Measurements from ENCODE around the gene PITPNB.

PITPNB gene

DNA sequence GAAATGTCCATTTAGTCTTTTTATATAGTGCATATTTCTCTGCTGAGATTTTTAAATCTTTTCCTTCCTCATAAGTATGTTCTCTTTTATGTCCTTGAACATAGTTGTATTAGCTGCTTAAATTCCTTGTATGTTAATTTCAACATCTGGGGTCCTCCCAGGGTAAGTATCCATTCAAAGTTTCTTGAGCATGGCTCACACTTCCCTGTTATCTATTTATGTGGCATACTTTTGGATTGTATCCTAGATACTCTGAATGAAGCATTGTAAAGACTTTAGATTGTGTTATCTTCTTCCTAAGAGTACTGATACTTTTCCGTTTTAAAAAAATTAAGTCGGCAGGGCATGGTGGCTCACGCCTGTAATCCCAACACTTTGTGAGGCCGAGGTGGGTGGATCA, 28.4 kb upstream of the PITPNB start:
- H3K9me3 ChIP-seq (ENCODE audit: control insufficient read depth in 1 of 2, low read length in 2 of 2) = no peaks in the 10 kb centered on the region

GRCh38 chr22:27941143-27941542, 22.1 kb upstream of the PITPNB start:
- Histone ChIP-seq H3K4me1 (ENCODE audit: control insufficient read depth in 1 of 2, insufficient read depth in 2 of 2, low read length in 2 of 2) (no peaks in the 10 kb centered on the region), H3K27me3 (ENCODE audit: low read depth, low read length) (no peaks in the 10 kb centered on the region), H3K4me3 (ENCODE audit: low read depth in 1 of 2, low read length in 2 of 2) (no peak overlapping the region), H3K27ac (ENCODE audit: low read length) (no peak overlapping the region), H3K36me3 (ENCODE audit: control insufficient read depth in 1 of 2, insufficient read depth in 2 of 2, low read length in 2 of 2) (peaks cover 0 to 3% of the 10 kb centered on the region in 2 donors), H3K9me3 (ENCODE audit: control insufficient read depth in 1 of 2, low read length in 2 of 2) (no peaks in the 10 kb centered on the region)

More for the DNA sequence above, 28.4 kb upstream of the PITPNB start:
- H3K4me1 ChIP-seq (ENCODE audit: control insufficient read depth in 1 of 2, insufficient read depth in 2 of 2, low read length in 2 of 2) = no peaks in the 10 kb centered on the region
- H3K4me3 ChIP-seq (ENCODE audit: low read depth in 1 of 2, low read length in 2 of 2) = no peak overlapping the region
- H3K27ac ChIP-seq (ENCODE audit: low read length) = no peak overlapping the region
- H3K36me3 ChIP-seq (ENCODE audit: control insufficient read depth in 1 of 2, insufficient read depth in 2 of 2, low read length in 2 of 2) = peaks cover 0 to 4% of the 10 kb centered on the region in 2 donors
- no peaks in the 10 kb centered on the region for H3K27me3 ChIP-seq (ENCODE audit: low read depth, low read length)

- Histone ChIP-seq H3K27ac (ENCODE audit: low read length) (no peak overlapping the region), H3K36me3 (ENCODE audit: control insufficient read depth in 1 of 2, insufficient read depth in 2 of 2, low read length in 2 of 2) (peaks cover 0 to 3% of the 10 kb centered on the region in 2 donors), H3K9me3 (ENCODE audit: control insufficient read depth in 1 of 2, low read length in 2 of 2) (no peaks in the 10 kb centered on the region), H3K4me3 (ENCODE audit: low read depth in 1 of 2, low read length in 2 of 2) (no peak overlapping the region), H3K27me3 (ENCODE audit: low read depth, low read length) (no peaks in the 10 kb centered on the region), H3K4me1 (ENCODE audit: control insufficient read depth in 1 of 2, insufficient read depth in 2 of 2, low read length in 2 of 2) (no peaks in the 10 kb centered on the region)
Measured at GRCh38 chr22:27937453-27937852, 18.4 kb upstream of the PITPNB start.

- no peak overlapping the region for H3K4me3 ChIP-seq (ENCODE audit: low read depth in 1 of 2, low read length in 2 of 2)
- no peaks in the 10 kb centered on the region for H3K27me3 ChIP-seq (ENCODE audit: low read depth, low read length)
- H3K36me3 ChIP-seq (ENCODE audit: control insufficient read depth in 1 of 2, insufficient read depth in 2 of 2, low read length in 2 of 2) = no peaks in the 10 kb centered on the region
Measured at GRCh38 chr22:27935897-27936296, 16.8 kb upstream of the PITPNB start.

DNA sequence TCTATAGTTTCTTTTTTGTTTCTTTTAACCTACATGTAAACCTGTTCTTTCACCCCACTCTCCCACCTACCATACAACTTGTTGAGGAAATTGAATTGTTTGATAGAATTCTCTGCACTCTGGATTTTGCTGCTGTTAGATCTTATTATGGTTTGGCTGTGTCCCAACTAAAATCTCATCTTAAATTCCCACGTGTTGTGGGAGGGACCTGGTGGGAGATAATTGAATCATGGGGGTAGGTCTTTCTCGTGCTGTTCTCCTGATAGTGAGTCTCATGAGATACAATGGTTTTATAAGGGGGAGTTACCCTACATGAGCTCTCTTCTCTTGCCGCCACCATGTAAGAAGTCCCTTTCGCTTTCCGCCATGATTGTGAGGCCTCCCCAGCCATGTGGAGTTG, 15.0 kb upstream of the PITPNB start:
- no peak overlapping the region for H3K27ac ChIP-seq (ENCODE audit: low read length)
- H3K4me3 ChIP-seq (ENCODE audit: low read depth in 1 of 2, low read length in 2 of 2) = no peak overlapping the region
- H3K36me3 ChIP-seq (ENCODE audit: control insufficient read depth in 1 of 2, insufficient read depth in 2 of 2, low read length in 2 of 2) = no peaks in the 10 kb centered on the region
- H3K4me1 ChIP-seq (ENCODE audit: control insufficient read depth in 1 of 2, insufficient read depth in 2 of 2, low read length in 2 of 2) = no peaks in the 10 kb centered on the region
- no peaks in the 10 kb centered on the region for H3K27me3 ChIP-seq (ENCODE audit: low read depth, low read length)
- H3K9me3 ChIP-seq (ENCODE audit: control insufficient read depth in 1 of 2, low read length in 2 of 2) = no peaks in the 10 kb centered on the region

More at GRCh38 chr22:27935897-27936296, 16.8 kb upstream of the PITPNB start:
- Histone ChIP-seq H3K4me1 (ENCODE audit: control insufficient read depth in 1 of 2, insufficient read depth in 2 of 2, low read length in 2 of 2) (no peaks in the 10 kb centered on the region), H3K9me3 (ENCODE audit: control insufficient read depth in 1 of 2, low read length in 2 of 2) (no peaks in the 10 kb centered on the region), H3K27ac (ENCODE audit: low read length) (no peak overlapping the region)

DNA sequence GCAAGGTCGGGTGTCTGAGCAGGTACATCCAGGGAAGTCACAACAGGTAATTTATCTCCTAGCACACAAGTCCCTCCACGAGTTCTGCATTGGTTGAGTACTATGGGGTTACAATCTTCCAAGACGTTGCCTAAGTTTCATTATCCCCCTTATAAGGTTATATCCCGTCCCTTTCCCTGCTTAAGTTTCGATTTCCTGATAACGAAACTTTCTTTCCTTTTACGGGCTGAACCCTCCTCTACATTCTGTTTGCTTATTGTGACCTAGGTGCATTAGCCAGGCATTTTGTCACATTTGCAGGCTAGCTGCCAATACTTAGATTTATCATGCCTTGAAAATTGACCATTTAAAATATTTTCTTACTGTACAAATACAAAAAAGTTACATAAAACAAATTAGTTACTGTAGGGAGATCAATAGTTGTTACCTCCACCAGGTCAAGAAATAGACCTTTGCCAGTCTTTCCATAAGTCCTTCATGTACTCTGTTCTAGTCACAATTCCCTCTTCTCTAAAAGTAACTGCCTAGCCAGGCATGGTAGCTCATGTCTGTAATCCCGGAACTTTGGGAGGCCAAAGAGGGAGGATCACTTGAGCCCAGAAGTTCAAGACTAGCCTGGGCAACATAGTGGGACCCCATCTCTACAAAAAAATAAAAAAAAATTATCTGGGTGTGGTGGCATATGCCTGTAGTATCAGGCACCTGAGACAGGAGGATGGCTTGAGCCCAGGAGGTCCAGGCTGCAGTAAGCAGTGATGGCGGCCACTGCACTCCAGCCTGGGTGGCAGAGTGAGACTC, 14.3 kb upstream of the PITPNB start:
- Histone ChIP-seq H3K9me3 (ENCODE audit: control insufficient read depth in 1 of 2, low read length in 2 of 2) (no peaks in the 10 kb centered on the region), H3K36me3 (ENCODE audit: control insufficient read depth in 1 of 2, insufficient read depth in 2 of 2, low read length in 2 of 2) (no peaks in the 10 kb centered on the region), H3K4me3 (ENCODE audit: low read depth in 1 of 2, low read length in 2 of 2) (peak overlapping the region in 1 of 2 donors; percentile 0), H3K27me3 (ENCODE audit: low read depth, low read length) (no peaks in the 10 kb centered on the region), H3K4me1 (ENCODE audit: control insufficient read depth in 1 of 2, insufficient read depth in 2 of 2, low read length in 2 of 2) (no peaks in the 10 kb centered on the region), H3K27ac (ENCODE audit: low read length) (no peak overlapping the region)

GRCh38 chr22:27930331-27931060, 11.4 kb upstream of the PITPNB start:
- no peak overlapping the region for H3K4me3 ChIP-seq (ENCODE audit: low read depth in 1 of 2, low read length in 2 of 2)
- H3K36me3 ChIP-seq (ENCODE audit: control insufficient read depth in 1 of 2, insufficient read depth in 2 of 2, low read length in 2 of 2) = no peaks in the 10 kb centered on the region
- H3K4me1 ChIP-seq (ENCODE audit: control insufficient read depth in 1 of 2, insufficient read depth in 2 of 2, low read length in 2 of 2) = no peaks in the 10 kb centered on the region
- H3K27ac ChIP-seq (ENCODE audit: low read length) = no peak overlapping the region
- H3K27me3 ChIP-seq (ENCODE audit: low read depth, low read length) = no peaks in the 10 kb centered on the region
- no peaks in the 10 kb centered on the region for H3K9me3 ChIP-seq (ENCODE audit: control insufficient read depth in 1 of 2, low read length in 2 of 2)

DNA sequence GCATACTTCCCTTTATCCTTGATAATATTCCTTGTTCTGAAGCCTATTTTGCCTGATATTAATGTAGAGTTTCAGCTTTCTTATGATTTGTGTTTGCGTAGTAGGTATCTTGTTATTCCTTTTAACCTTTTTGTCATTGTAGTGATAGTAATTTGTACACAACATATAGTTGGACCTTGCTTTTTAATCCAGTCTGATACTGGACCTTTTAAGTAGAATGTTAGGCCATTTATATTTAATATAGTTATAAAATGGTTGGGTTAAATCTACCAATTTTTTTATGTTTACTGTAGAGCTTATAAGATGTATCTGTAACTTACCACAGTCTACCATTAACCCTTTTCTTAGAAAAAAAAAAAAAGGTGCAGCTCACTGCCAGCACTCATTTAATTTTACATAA, 8.6 kb upstream of the PITPNB start:
- H3K4me3 ChIP-seq (ENCODE audit: low read depth in 1 of 2, low read length in 2 of 2) = no peak overlapping the region
- H3K27ac ChIP-seq (ENCODE audit: low read length) = no peak overlapping the region
- no peaks in the 10 kb centered on the region for H3K4me1 ChIP-seq (ENCODE audit: control insufficient read depth in 1 of 2, insufficient read depth in 2 of 2, low read length in 2 of 2)
- H3K36me3 ChIP-seq (ENCODE audit: control insufficient read depth in 1 of 2, insufficient read depth in 2 of 2, low read length in 2 of 2) = no peaks in the 10 kb centered on the region
- H3K9me3 ChIP-seq (ENCODE audit: control insufficient read depth in 1 of 2, low read length in 2 of 2) = no peaks in the 10 kb centered on the region
- no peaks in the 10 kb centered on the region for H3K27me3 ChIP-seq (ENCODE audit: low read depth, low read length)

DNA sequence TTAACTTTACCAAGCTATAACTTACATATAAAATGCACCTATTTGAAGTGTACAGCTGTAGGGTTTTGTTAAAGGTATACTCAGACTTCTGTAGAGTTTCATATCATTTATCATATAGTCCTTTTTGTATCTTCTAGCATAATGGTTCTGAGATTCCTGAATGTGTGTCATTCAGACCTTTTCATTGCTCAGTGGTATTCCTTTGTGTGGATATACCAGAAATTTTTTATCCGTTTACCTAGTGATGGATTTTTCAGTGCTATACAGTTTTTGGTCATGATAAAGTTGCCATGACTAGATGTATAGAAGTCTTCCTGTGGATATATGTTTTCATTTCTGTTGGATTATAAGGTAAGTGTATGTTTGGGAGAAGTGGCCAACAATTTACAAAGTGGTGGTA, 6.3 kb upstream of the PITPNB start:
- no peaks in the 10 kb centered on the region for H3K36me3 ChIP-seq (ENCODE audit: control insufficient read depth in 1 of 2, insufficient read depth in 2 of 2, low read length in 2 of 2)
- no peaks in the 10 kb centered on the region for H3K27me3 ChIP-seq (ENCODE audit: low read depth, low read length)
- no peak overlapping the region for H3K27ac ChIP-seq (ENCODE audit: low read length)
- H3K9me3 ChIP-seq (ENCODE audit: control insufficient read depth in 1 of 2, low read length in 2 of 2) = no peaks in the 10 kb centered on the region
- H3K4me3 ChIP-seq (ENCODE audit: low read depth in 1 of 2, low read length in 2 of 2) = no peak overlapping the region
- peaks cover 0 to 5% of the 10 kb centered on the region in 2 donors for H3K4me1 ChIP-seq (ENCODE audit: control insufficient read depth in 1 of 2, insufficient read depth in 2 of 2, low read length in 2 of 2)

DNA sequence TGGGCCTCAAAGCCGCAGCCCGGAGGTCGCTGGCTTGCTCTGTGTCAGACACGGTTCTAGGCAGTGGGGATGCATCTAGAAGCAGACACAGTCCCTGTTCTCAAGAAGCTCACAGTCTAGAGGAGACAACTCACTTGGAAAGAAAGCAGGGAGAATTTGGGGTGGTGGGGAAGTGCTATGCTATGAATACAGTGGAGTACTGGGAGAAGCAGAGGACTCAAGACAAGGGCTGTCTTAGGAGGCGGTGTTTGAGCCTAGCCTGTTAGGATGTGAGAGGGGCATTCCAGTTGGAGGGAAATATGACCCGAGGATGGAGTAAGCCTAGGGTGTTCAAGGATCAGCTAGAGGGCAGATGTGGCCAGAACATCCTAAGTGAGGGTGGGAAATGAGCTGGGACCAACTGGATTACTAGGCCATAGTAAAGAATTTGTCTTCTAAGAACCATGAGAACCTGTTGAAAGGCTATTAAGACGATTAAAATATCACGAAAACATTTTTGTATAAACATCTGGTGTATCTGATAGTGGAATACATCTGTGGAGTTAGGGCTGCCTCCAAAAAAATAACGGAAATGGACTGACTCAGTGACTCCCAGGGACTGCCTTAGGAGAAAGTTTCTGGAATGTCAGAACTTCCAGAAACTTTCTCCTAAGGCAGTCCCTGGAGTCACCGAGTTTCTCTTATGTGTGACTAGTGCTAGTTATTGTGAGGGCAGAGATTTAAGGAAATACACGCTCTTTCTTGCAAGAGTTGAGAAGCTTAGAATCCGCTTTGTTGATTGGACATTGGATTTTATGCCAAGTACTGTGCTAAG, 1.1 kb upstream of the PITPNB start:
- peaks cover 0 to 7% of the 10 kb centered on the region in 2 donors for H3K36me3 ChIP-seq (ENCODE audit: control insufficient read depth in 1 of 2, insufficient read depth in 2 of 2, low read length in 2 of 2)
- H3K9me3 ChIP-seq (ENCODE audit: control insufficient read depth in 1 of 2, low read length in 2 of 2) = no peaks in the 10 kb centered on the region
- no peaks in the 10 kb centered on the region for H3K27me3 ChIP-seq (ENCODE audit: low read depth, low read length)
- peaks cover 19 to 36% of the 10 kb centered on the region in 2 donors for H3K4me1 ChIP-seq (ENCODE audit: control insufficient read depth in 1 of 2, insufficient read depth in 2 of 2, low read length in 2 of 2)
- H3K4me3 ChIP-seq (ENCODE audit: low read depth in 1 of 2, low read length in 2 of 2) = peak overlapping the region; percentile 77 to 80
- peak overlapping the region; percentile 97 for H3K27ac ChIP-seq (ENCODE audit: low read length)
